AG09319 (cell line): ENCODE data around the gene IL37.

Source experiments
- DNase-seq: peaks from one replicate; pipeline ENCODE4 v3.0.0-alpha.2; 2010; ENCODE audit warnings: low read depth; ENCODE audit errors: extremely low read depth
- CTCF ChIP-seq: IDR thresholded peaks from 2 replicates; pipeline ENCODE4 v1.5.1; 2011; ENCODE audit warnings: low read depth, mild to moderate bottlenecking, inconsistent platforms, low read length, moderate library complexity

IL37 gene

GRCh38 chr2:112917856-112918255 lies 6.9 kb downstream of the IL37 start:
- TF ChIP-seq CTCF = no peak
- no peak for DNase-seq

GRCh38 chr2:112918256-112918655 lies 7.3 kb downstream of the IL37 start:
- TF ChIP-seq CTCF = no peak
- DNase-seq = no peak

GRCh38 chr2:112919086-112919485 lies 8.1 kb downstream of the IL37 start:
- no peak for DNase-seq
- no peak for TF ChIP-seq CTCF

GRCh38 chr2:112920923-112921532 lies 10.1 kb downstream of the IL37 start:
- TF ChIP-seq CTCF = no peak
- DNase-seq = no peak

GRCh38 chr2:112921982-112922381 lies 11.0 kb downstream of the IL37 start:
- no peak for TF ChIP-seq CTCF
- no peak for DNase-seq

- no peak for TF ChIP-seq CTCF
- no peak for DNase-seq
Observed at GRCh38 chr2:112923237-112923966, 12.4 kb downstream of the IL37 start.

GRCh38 chr2:112923967-112924338 lies 13.0 kb downstream of the IL37 start:
- no peak for DNase-seq
- TF ChIP-seq CTCF = no peak
